ENCODE measurements around the gene KRT12.

Gene KRT12

GRCh38 chr17:40844671-40845107, 22.3 kb downstream of the KRT12 start:
- DNase-seq (ENCODE audit: low read depth in 2 of 2), result no peak

DNA sequence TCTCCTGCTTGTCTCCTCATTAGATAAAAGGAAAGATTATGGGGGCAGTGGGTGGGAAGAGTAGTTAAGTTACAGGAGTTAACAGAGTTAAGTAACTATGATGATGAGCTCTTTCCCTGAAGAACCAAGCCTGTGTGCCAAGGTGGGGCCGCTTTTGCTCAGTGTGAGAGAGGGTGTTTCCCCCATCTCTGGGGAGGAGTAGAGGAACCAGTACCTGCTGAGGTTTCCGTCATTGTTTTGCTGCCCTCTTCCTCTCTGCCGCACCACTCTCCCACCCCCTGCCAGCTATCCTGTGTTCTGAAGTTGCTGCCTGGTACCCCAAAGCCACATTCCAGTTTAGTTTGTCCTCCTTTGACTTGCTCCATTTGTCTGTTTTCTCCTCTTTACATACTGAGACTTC, 23.8 kb downstream of the KRT12 start:
- DNase-seq (ENCODE audit: low read depth in 2 of 2), result no peak

DNA sequence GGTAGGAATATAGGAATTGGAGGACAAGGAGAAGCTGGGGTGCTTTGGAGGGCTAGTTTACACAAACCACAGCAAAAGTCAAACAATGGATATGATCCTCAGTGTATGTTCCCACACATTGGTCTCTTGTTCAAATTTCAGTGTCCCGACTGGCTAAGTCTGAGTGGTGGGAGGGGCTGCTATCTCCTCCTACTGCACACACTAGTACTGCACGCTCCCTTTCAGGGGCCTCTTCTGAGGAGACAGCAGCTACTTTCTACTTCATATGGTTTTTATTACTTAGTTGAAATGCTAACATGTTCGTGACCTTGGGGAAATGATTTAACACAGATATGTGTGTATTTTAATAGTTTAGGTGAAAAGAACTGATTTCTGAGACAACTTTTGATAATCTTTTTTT, 25.8 kb downstream of the KRT12 start:
- no peak for DNase-seq (ENCODE audit: low read depth in 2 of 2)

DNA sequence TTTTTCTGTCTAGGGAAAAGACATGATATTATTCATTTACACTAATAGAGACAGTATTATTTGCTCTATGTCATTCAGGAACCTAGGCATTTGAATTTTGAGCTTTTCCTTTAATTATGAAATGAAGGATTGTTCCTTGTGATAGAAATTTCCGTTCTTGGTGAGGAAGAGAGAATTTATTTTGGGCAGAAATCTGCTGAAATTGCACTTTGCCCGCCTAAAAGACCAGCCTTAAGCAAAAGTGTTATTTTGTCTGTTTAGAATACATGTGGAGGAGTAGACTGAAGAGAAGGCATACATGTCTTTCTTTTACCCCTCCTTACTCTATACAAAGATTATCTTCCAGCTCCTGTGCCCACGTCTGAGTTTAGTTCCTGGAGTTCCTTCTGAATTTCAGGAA, 27.8 kb downstream of the KRT12 start:
- no peak for DNase-seq (ENCODE audit: low read depth in 2 of 2)

DNA sequence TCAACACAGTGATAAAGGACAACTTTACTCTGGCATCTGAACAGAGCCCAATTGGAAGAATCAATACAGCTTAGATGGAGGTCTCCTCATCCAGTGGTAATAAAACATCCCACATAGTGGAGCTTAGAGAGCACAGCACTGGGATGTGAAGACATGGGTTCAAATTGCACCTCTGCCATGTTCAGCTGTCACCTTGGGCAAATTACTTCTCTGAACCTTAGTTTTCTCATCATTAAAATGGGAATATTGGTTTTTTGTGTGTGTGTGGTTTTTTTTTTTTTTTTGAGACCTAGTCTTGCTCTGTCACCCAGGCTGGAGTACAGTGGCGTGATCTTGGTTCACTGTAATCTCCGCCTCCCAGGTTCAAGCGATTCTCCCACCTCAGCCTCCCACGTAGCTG, 31.0 kb downstream of the KRT12 start:
- no peak for DNase-seq (ENCODE audit: low read depth in 2 of 2)

DNA sequence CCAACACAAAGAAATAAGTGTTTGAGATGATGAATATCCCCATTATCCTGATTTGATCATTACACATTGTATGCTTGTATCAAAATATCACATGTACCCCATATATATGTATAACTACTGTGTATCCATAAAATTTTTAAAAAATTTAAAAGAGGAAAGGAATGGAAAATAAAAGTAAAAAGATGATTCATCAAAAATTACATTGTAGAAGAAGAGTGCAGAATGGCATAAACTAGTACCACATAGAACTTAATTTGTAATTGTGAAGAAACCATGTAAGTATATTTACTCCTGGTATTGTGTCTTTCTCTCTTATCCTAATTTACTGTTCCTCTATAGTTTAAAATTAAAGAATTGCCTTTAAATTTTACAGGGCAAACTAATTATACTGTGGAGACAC, 33.1 kb downstream of the KRT12 start:
- DNase-seq (ENCODE audit: low read depth in 2 of 2), result no peak

DNA sequence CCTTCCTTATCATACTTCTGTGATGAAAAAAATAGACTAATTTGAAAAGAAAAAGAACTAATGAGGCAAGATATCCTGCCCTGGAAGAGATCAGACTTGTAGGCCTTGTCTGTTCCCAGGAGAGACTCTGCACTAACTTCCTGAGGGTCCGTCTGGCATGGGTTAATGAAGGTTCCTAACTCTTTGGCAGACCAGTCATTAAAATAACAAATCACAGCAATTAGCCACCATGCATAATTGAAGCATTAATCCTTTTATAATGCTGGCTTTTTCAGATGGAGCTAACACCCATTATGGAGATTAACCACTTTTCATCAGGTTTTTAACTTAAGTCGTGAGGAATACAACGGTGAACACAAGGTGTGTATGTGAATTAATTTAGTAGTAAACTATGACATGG, 34.2 kb downstream of the KRT12 start:
- DNase-seq (ENCODE audit: low read depth in 2 of 2), result no peak

DNA sequence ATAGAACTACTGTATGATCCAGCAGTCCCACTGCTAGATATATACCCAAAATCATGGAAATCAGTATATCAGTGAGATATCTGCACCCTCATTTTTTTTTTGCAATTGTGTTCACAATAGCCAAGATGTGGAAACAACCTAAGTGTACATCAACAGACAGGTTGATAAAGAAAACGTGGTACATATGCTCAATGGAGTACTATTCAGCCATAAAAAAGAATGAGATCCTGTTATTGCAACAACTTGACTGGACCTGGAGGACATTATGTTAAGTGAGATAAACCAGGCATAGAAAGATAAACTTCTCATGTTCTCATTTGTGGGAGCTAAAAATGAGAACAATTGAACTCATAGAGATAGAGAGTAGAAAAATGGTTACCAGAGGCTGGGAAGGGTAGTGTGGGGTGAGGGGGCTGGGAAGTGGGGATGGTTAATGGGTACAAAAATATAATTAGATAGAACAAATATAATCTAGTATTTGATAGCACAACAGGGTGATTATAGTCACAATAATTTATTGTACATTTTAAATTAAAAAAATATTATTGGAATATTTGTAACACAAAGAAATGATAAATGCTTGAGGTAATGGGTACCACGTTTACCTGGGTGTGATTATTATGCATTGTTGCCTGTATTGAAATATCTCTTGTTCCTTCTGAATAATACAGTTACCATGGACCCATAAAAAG, 36.8 kb downstream of the KRT12 start:
- DNase-seq (ENCODE audit: low read depth in 2 of 2), result no peak

DNA sequence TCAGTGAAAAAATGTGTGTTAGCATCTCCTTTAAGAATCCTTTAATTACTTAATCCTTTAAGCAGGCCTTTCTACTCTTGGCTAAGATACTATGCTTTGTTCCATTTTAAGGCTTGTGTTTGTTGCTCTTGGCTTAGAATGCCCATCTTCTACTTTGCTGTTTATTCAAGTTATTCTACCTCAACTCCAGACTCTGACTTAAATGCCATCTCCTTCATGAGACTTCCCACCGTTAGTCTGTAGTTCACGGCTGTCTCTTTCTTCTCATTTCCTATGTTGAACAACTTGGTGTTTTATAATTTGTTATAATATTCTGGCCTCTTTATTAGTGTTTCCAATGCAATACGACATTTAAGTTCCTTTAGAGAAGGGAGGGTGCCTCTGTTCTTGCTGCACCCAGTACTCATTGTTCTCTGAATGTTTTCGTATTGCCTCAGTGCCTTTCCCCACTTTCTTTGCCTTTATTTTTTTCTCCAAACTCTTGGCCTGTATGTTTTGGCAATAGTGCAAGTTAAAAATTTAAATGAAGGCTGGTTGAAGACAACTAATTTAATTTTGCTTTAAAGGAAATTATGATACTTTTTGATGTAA, 38.5 kb downstream of the KRT12 start:
- DNase-seq (ENCODE audit: low read depth in 2 of 2), result no peak

- DNase-seq (ENCODE audit: low read depth in 2 of 2), result no peak
Observed at GRCh38 chr17:40827746-40828453, 39.1 kb downstream of the KRT12 start.

GRCh38 chr17:40825599-40825998, 41.4 kb downstream of the KRT12 start:
- no peak for DNase-seq (ENCODE audit: low read depth in 2 of 2)

DNA sequence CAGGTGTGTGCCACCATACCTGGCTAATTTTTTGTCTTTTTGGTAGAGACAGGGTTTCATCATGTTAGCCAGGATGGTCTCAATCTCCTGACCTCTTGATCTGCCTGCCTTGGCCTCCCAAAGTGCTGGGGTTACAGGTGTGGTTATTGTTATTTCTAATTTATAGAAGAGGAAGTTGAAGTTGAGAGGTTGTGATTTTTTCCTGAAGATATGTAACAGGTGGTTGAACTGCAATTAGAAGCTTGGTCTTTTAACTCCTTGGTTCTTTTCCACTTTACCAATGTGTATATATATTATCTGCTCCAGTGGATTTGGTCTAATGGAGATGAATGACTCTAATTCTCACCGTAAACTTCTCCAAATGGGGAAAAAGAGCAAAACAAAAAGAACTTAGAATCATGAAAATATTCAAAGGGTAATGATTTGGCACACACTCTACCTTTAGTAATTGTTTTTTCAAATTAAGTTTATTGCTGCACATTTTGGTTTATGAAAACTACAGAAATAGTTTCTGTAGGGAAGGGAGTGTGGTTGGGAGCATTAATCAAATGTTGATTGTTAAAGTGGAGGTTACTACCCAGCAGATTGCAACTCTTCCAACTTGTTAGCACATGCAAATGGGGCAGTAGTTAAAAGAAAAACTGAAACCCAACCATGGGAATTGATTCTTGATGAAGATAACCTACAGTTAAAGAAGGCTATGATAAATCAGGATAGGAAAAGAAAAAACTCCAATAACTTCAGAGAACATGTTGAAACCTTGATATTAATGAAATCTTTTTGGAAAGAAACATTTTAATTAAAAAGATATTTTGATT, 42.8 kb downstream of the KRT12 start:
- DNase-seq (ENCODE audit: low read depth in 2 of 2), result no peak

DNA sequence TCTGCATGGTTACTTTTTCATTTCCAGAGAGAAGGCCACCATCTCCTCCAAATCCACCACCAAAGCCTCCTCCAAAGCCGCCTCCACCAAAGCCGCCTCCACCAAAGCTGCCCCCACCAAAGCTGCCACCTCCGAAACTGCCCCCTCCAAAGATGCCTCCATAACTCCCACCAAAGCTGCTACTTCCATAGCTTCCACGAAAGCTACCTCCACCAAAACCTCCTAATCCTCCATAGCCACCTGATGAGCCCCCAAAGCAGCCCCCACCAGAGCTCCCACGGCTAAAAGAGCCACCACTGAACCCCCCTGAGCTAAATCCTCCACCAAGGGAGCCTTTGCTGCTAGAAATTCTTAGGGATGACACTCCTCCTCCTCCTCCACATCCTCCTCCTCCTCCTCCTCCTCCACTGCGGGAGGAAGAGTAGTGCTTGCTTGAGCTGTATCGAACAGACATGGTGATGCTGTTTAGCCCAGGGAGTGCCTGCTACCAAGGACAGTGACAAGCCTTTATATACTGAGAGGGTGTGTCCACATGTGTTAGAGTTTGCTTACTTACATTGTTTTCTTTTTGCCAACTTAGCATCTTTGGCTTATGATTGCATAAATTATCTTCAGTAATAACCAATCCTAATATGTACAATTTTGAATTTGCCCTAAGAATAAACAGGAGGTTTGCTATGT, 44.8 kb downstream of the KRT12 start, which contains the start of gene KRT10:
TSS of gene KRT10 (minus strand) at position 483 of the 681 bp plus-strand sequence. CDS start at position 454, 29 bp downstream.
- DNase-seq (ENCODE audit: low read depth in 2 of 2), result no peak

DNA sequence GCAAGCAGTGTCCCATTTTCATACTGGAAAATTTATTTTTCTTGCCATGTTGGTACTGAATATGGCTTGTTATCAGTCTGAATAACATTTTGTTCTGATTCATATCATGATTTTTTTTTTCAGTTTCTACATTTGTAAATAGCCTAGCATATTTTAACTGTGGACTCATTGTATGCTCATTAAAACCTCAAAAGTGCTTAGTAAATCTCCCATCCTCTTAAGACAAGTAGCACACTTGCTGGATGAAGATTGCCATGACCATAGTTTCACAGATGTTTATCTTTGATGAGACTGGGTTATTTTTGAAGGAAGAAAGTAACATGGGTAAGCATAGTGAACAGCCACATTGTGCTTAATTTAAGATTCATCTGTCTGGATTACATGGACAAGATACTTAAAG, 45.5 kb downstream of the KRT12 start:
- DNase-seq (ENCODE audit: low read depth in 2 of 2), result no peak

DNA sequence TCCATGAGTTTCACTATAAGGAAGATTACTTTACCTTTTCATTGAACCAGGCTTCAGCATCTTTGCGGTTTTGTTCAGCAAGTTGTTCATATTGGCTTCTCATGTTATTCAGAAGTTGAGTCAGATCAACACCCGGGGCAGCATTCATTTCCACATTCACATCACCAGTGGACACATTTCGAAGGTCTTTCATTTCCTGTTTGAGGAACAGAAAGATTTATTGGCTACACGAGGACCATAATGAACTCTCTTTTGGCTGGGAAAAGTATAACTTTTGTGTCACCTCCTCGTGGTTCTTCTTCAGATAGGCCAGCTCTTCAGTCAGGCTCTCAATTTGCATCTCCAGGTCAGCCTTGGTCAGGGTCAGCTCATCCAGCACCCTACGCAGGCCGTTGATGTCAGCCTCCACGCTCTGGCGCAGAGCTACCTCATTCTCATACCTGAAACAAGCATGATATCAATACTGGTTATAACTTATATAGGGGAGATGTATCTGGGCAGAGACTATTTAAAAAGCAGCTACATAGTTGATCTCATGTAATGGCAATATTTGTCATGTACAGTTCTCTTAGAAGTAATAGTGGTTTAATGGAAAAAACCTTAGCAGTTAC, 46.7 kb downstream of the KRT12 start:
- DNase-seq (ENCODE audit: low read depth in 2 of 2), result no peak

DNA sequence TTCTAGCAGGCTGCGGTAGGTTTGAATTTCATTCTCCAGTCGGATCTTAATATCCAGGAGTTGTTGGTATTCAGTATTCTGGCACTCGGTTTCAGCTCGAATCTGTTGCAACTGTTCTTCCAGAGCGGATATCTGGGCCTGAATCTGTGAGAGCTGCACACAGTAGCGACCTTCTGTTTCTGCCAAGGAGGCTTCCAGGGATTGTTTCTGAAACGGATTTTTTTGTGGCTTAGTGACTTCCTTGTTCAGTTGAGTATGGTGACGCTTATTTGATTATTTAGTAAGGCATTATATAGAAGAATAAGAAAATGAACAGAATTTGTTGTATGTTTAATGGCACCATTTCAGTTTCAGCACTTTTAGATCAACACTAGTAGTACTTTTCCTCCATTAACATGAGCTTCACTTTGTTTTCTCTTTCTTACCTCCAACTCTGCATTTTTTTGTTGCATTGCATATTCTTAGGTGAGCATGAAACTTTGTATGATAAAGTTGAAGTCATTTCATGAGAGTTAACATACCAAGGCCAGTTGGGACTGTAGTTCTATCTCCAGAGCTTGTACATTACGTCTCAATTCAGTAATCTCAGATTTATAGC, 47.4 kb downstream of the KRT12 start:
- DNase-seq (ENCODE audit: low read depth in 2 of 2), result no peak

- peak; percentile 75 to 78 for DNase-seq (ENCODE audit: low read depth in 2 of 2)
Observed at GRCh38 chr17:40818733-40819527, 48.1 kb downstream of the KRT12 start.

GRCh38 chr17:40818343-40818732, 48.7 kb downstream of the KRT12 start:
- DNase-seq (ENCODE audit: low read depth in 2 of 2), result no peak

DNA sequence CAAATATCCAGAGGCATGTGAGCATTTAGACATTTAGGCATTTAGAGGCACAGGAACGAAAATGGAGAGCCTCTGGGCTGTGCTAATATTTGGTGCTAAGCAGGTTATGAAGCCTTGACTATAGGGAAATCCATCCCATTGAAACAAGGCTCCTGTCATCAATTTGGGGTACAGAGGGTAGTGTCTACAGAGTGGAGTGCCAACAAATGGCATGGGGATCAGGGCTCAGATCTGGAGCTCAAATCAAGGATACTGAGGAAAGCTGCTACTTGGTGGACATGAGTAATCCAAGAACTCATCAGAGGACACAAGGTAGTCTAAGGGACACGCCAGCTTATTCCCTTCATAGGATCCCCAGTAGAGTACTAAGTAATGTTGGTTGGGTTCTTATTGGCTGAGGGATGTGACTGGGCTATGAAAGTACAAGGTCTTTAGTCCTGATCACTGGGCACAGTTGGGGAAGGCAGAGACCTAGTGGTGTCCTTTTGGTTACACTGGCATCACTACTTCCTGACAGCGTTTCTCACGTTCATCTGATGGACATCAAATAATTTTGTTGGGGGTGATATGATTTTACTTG, 49.8 kb downstream of the KRT12 start:
- DNase-seq (ENCODE audit: low read depth in 2 of 2), result no peak

DNA sequence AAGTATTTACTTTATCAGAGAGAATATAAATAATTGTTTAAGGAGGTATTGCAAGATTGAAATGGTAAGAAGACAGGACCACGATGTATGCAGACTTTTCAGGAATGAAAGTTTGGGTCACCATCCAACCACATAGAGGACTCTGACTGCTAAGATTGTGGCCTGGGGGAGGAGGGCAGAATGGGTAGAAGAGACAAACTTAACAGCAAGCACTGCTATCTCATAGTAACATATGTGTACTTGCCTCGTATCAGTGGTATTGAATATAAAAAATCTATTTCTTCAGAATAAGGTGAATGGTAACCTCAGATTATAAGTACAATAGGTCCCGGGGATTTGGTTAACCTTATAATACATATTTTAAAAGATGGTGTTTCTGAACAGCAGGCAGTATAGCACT, 50.5 kb downstream of the KRT12 start:
- no peak for DNase-seq (ENCODE audit: low read depth in 2 of 2)
